K562 (cell line): ENCODE results near the gene DMGDH. TPM values are rescaled to one million over a fixed set of nuclear protein-coding genes. Genes with fewer than 3 reads are reported as not detected.

Experiments used
- ATAC-seq: fragments of 200-7000 bp; cut with Tn5 transposase; 3 replicates; pipeline ENCODE4 v1.9.1; 2020; ENCODE audit warnings: moderate library complexity
- BruUV-seq: library from RNA; stranded (reverse); fragments of 400-500 nt; replicated peaks from 2 replicates; lab custom pipeline; 2021; lab: Mats Ljungman, UMichigan
- CTCF ChIA-PET: fragments of 300-600 bp; formaldehyde crosslinking; extraction: SDS; loops from one replicate; lab custom pipeline; 2021; ENCODE audit warnings: low intra/inter-chr PET ratio; lab: Yijun Ruan, JAX
- POLR2A ChIA-PET: fragments of 300-600, 350-650 bp; sonication (Branson Sonifier 250); formaldehyde crosslinking; extraction: SDS; loops from one replicate; lab custom pipeline; 2021; ENCODE audit warnings: antibody characterized with exemption, inconsistent platforms; lab: Yijun Ruan, JAX
- DNase-seq, 4 experiments: peaks; one replicate each; pipeline versions ENCODE4 v3.0.0 to v3.0.0-alpha.2; 2011 to 2018; ENCODE audit warnings: low spot score in 3 of 4, mixed read lengths in 3 of 4; ENCODE audit errors: extremely low read depth in 1 of 4
- FAIRE-seq: peaks from 2 replicates; lab custom pipeline; 2011; peaks lifted over from hg19 to GRCh38; lab: Jason Lieb, UNC
- H2AFZ ChIP-seq: 2 replicates; pipeline ENCODE4 v1.6.0; 2011; ENCODE audit warnings: low read depth, low read length, control low read depth, inconsistent platforms
- H3K27ac ChIP-seq: fragments of 200-600 bp; 3 replicates; pipeline ENCODE4 v1.8.0; 2011; ENCODE audit warnings: low read depth, mild to moderate bottlenecking, control low read depth, inconsistent platforms, low read length, moderate library complexity, mixed read lengths; ENCODE audit errors: extremely low read depth
- H3K27me3 ChIP-seq, 2 experiments: fragments of 300-600 bp in 1 of 2; 2 replicates in 1 of 2; 3 replicates in 1 of 2; pipeline versions ENCODE4 v1.6.0 to v1.8.0; 2011; ENCODE audit warnings: inconsistent platforms in 2 of 2, low read length in 2 of 2, mild to moderate bottlenecking in 1 of 2, mixed read lengths in 1 of 2, moderate library complexity in 1 of 2; ENCODE audit not compliant: control insufficient read depth in 2 of 2, insufficient read depth in 2 of 2
- H3K36me3 ChIP-seq: fragments of 300-600 bp; 3 replicates; pipeline ENCODE4 v1.8.0; 2011; ENCODE audit warnings: mild to moderate bottlenecking, low read length, inconsistent platforms; ENCODE audit not compliant: control insufficient read depth, insufficient read depth
- H3K4me1 ChIP-seq, 2 experiments: fragments of 200-600 bp in 1 of 2; replicated peaks in 1 of 2; 2 replicates in 1 of 2; 3 replicates in 1 of 2; pipeline versions ENCODE4 v1.5.1 to v1.8.0; 2011; ENCODE audit warnings: inconsistent platforms in 2 of 2, low read length in 2 of 2, mild to moderate bottlenecking in 1 of 2, mixed read lengths in 1 of 2, moderate library complexity in 1 of 2; ENCODE audit not compliant: control insufficient read depth in 2 of 2, insufficient read depth in 2 of 2
- H3K4me2 ChIP-seq: 2 replicates; pipeline ENCODE4 v1.6.1; 2011; ENCODE audit warnings: low read length, control low read depth, inconsistent platforms, mixed read lengths; ENCODE audit not compliant: insufficient read depth
- H3K4me3 ChIP-seq: fragments of 200-600 bp; sonication (generic), shearing (Covaris generic); 2 replicates; pipeline ENCODE4 v1.5.1; 2016; ENCODE audit warnings: control low read depth, inconsistent platforms
- H3K79me2 ChIP-seq: fragments of 200-600 bp; 3 replicates; pipeline ENCODE4 v1.8.0; 2011; ENCODE audit warnings: low read length, inconsistent platforms; ENCODE audit not compliant: control insufficient read depth, insufficient read depth
- H3K9ac ChIP-seq, 2 experiments: 2 replicates each; pipeline versions ENCODE4 v1.6.0 to v1.6.1; 2011; ENCODE audit warnings: low read depth in 2 of 2, low read length in 2 of 2, control low read depth in 1 of 2, inconsistent platforms in 1 of 2, mild to moderate bottlenecking in 1 of 2, mixed read lengths in 1 of 2; ENCODE audit not compliant: insufficient read depth in 1 of 2
- H3K9me1 ChIP-seq: one replicate; pipeline ENCODE4 v1.6.0; 2011; ENCODE audit warnings: inconsistent platforms, mild to moderate bottlenecking, low read length, moderate library complexity; ENCODE audit not compliant: control insufficient read depth, insufficient read depth
- H3K9me3 ChIP-seq: replicated peaks from 2 replicates; pipeline ENCODE4 v1.5.1; 2011; ENCODE audit warnings: low read depth, low read length, inconsistent platforms; ENCODE audit not compliant: control insufficient read depth, insufficient read depth
- H4K20me1 ChIP-seq: replicated peaks from 2 replicates; pipeline ENCODE4 v1.6.1; 2011; ENCODE audit warnings: low read length, inconsistent platforms, mixed read lengths; ENCODE audit not compliant: control insufficient read depth, insufficient read depth
- EGR1 ChIP-seq: fragments of 450-650 bp; conservative IDR thresholded peaks from 2 replicates; pipeline ENCODE4 v1.6.1; 2017; ENCODE audit warnings: mild to moderate bottlenecking
- FOXO4 ChIP-seq: fragments of 450-650 bp; formaldehyde crosslinking; IDR thresholded peaks from 2 replicates; pipeline ENCODE4 v1.4.0; 2020; ENCODE audit warnings: mild to moderate bottlenecking, moderate library complexity
- JUND ChIP-seq, 2 experiments: IDR thresholded peaks; 2 replicates in 1 of 2; 3 replicates in 1 of 2; pipeline ENCODE4 v1.6.1; 2011; ENCODE audit warnings: borderline replicate concordance in 2 of 2, low read depth in 2 of 2, low read length in 2 of 2, improper control_type of control experiment in 1 of 2, missing biosample characterization in 1 of 2, missing genetic modification characterization in 1 of 2, missing genetic modification reagents in 1 of 2
- MCM7 ChIP-seq, 2 experiments: fragments of 450-650 bp; IDR thresholded peaks; 2 replicates each; pipeline ENCODE4 v1.6.1; 2016 to 2018
- NR2C1 ChIP-seq, 2 experiments: fragments of 450-650 bp; IDR thresholded peaks; 2 replicates each; pipeline ENCODE4 v1.6.1; 2017; ENCODE audit warnings: mild to moderate bottlenecking in 2 of 2, antibody characterized with exemption in 1 of 2, inconsistent platforms in 1 of 2, missing compliant biosample characterization in 1 of 2, missing genetic modification characterization in 1 of 2
- NR2F6 ChIP-seq: fragments of 450-650 bp; formaldehyde crosslinking; IDR thresholded peaks from 2 replicates; pipeline ENCODE4 v1.4.0; 2020; ENCODE audit warnings: mild to moderate bottlenecking
- NR4A1 ChIP-seq, 2 experiments: fragments of 250-450 bp in 1 of 2; fragments of 450-650 bp in 1 of 2; sonication (Bioruptor Pico) in 1 of 2; IDR thresholded peaks; 2 replicates each; pipeline versions ENCODE4 v1.4.0 to v1.6.1; 2016 to 2020; ENCODE audit warnings: mild to moderate bottlenecking in 2 of 2, missing compliant biosample characterization in 1 of 2, missing genetic modification characterization in 1 of 2, moderate library complexity in 1 of 2
- RAD51 ChIP-seq: fragments of 450-650 bp; IDR thresholded peaks from 2 replicates; pipeline ENCODE4 v1.7.1; 2016; ENCODE audit warnings: low read depth, mild to moderate bottlenecking, borderline replicate concordance
- ZNF175 ChIP-seq: fragments of 200-800 bp; sonication (Bioruptor generic); IDR thresholded peaks from 2 replicates; pipeline ENCODE4 v1.6.1; 2016; ENCODE audit warnings: low read depth, mild to moderate bottlenecking, missing genetic modification characterization, missing compliant biosample characterization
- ZNF184 ChIP-seq: sonication (generic); formaldehyde crosslinking; IDR thresholded peaks from 2 replicates; pipeline ENCODE4 v1.5.0; 2020; ENCODE audit warnings: missing genetic modification reagents
- ZNF347 ChIP-seq: fragments of 450-650 bp; formaldehyde crosslinking; IDR thresholded peaks from 2 replicates; pipeline ENCODE4 v1.4.0; 2020; ENCODE audit warnings: low read depth, mild to moderate bottlenecking, moderate library complexity
- ZNF717 ChIP-seq: fragments of 250-450 bp; sonication (Bioruptor Pico); IDR thresholded peaks from 2 replicates; pipeline ENCODE4 v1.5.0; 2021
- WGBS: fragments of 100-300 bp; shearing (Covaris generic); methylation state at CpG from one replicate; pipeline ENCODE4 v1.1.6; 2016; ENCODE audit warnings: low coverage, mixed read lengths; ENCODE audit not compliant: insufficient coverage; ENCODE audit errors: missing lambda C conversion rate; 5-methylcytosine and 5-hydroxymethylcytosine counted together
- in situ Hi-C: fragments of 300-500 bp; cut with MboI; formaldehyde crosslinking; loops from 4 replicates; pipeline ENCODE4 v1.15.0; 2018; ENCODE audit warnings: inconsistent platforms, mixed read lengths
- intact Hi-C: fragments of 100-400 bp; cut with micrococcal nuclease; formaldehyde crosslinking; loops from 2 replicates; pipeline ENCODE4 v1.14.2; 2022
- polyA plus RNA-seq, 8 experiments: library from polyadenylated mRNA; depleted of rRNA in 4 of 8; stranded (reverse) in 5 of 8; unstranded in 3 of 8; fragments of >200 nt; fragmentation: Nextera tagmentation in 2 of 8; fragmentation: Illumina TruSeq in 1 of 8; extraction: Ambion mirVana in 2 of 8; extraction: Trizol in 1 of 8; gene quantifications; 2 replicates each; pipeline versions ENCODE4 v1.2.1 to v1.2.3, GENCODE V29; 2011 to 2014; ENCODE audit warnings: inconsistent platforms in 1 of 8, missing spikeins in 1 of 8
- total RNA-seq, 7 experiments: library from RNA; depleted of rRNA in 6 of 7; stranded (reverse); fragments of >200 nt in 6 of 7; fragmentation: Illumina TruSeq in 2 of 7; extraction: Trizol in 2 of 7; gene quantifications; 2 replicates each; pipeline versions ENCODE4 v1.2.1 to v1.2.3, GENCODE V29; 2011 to 2021; ENCODE audit warnings: low replicate concordance in 1 of 7
- TF ChIP-seq, protein P1 (sequence below): sonication (generic); formaldehyde crosslinking; IDR thresholded peaks from 2 replicates; pipeline ENCODE4 v1.9.0; 2022; ENCODE audit warnings: mild to moderate bottlenecking, missing genetic modification reagents
- TF ChIP-seq, protein P2 (sequence below): fragments of 200-400 bp; formaldehyde crosslinking; IDR thresholded peaks from 2 replicates; pipeline ENCODE4 v1.6.1; 2017; ENCODE audit warnings: mild to moderate bottlenecking, low read depth, low read length, moderate library complexity

DMGDH gene
- total and polyA plus RNA-seq, 9 of the 15 experiments (the other 6 are each of a cell fraction or from before 2014, with no cell fraction given) = 0.13 to 0.58 TPM; not detected in 7

GRCh38 chr5:78956901-78957300, 112.6 kb downstream of the DMGDH start (continued):
- TF ChIP-seq, protein P1, sequence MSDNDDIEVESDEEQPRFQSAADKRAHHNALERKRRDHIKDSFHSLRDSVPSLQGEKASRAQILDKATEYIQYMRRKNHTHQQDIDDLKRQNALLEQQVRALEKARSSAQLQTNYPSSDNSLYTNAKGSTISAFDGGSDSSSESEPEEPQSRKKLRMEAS (CRISPR knock-in tag) = no peak
- no peak for TF ChIP-seq ZNF175
- TF ChIP-seq MCM7 (IDR thresholded peaks at IDR 0.05) = no peak
- no peak for TF ChIP-seq NR2C1 (IDR thresholded peaks at IDR 0.05)
- no peak for TF ChIP-seq NR2C1 (tag; IDR thresholded peaks at IDR 0.05)
- no peak for TF ChIP-seq NR4A1 (CRISPR knock-in tag; IDR thresholded peaks at IDR 0.05)
- no peak for TF ChIP-seq NR4A1 (tag; IDR thresholded peaks at IDR 0.05)

GRCh38 chr5:78953092-78953800, 116.2 kb downstream of the DMGDH start:
- POLR2A ChIA-PET = no interaction called here
- no peaks in the 10 kb centered on the region for H3K9me3 ChIP-seq
- no peaks in the 10 kb centered on the region for H3K27me3 ChIP-seq
- in situ Hi-C loops (no loop called here), intact Hi-C loops (no loop called here)
- WGBS = 4% methylated on average over 4 of the region's 4 CpGs
- no peak overlapping the region for H3K4me2 ChIP-seq
- ATAC-seq = no peak
- no peaks in the 10 kb centered on the region for H3K4me1 ChIP-seq
- no peak overlapping the region for H2AFZ ChIP-seq
- H3K79me2 ChIP-seq = no peaks in the 10 kb centered on the region
- no peak for DNase-seq
- no peaks in the 10 kb centered on the region for H3K9me1 ChIP-seq
- H4K20me1 ChIP-seq = no peaks in the 10 kb centered on the region
- H3K36me3 ChIP-seq = no peaks in the 10 kb centered on the region
- no peak overlapping the region for H3K4me3 ChIP-seq
- H3K9ac ChIP-seq = no peak overlapping the region
- no peak for FAIRE-seq
- H3K27ac ChIP-seq = no peak overlapping the region
- BruUV-seq = no TSS peak
- CTCF ChIA-PET = no interaction called here
- TF ChIP-seq FOXO4 = no peak
- no peak for TF ChIP-seq ZNF717 (CRISPR knock-in tag)
- TF ChIP-seq ZNF184 (CRISPR knock-in tag) = no peak
- TF ChIP-seq, protein P2, sequence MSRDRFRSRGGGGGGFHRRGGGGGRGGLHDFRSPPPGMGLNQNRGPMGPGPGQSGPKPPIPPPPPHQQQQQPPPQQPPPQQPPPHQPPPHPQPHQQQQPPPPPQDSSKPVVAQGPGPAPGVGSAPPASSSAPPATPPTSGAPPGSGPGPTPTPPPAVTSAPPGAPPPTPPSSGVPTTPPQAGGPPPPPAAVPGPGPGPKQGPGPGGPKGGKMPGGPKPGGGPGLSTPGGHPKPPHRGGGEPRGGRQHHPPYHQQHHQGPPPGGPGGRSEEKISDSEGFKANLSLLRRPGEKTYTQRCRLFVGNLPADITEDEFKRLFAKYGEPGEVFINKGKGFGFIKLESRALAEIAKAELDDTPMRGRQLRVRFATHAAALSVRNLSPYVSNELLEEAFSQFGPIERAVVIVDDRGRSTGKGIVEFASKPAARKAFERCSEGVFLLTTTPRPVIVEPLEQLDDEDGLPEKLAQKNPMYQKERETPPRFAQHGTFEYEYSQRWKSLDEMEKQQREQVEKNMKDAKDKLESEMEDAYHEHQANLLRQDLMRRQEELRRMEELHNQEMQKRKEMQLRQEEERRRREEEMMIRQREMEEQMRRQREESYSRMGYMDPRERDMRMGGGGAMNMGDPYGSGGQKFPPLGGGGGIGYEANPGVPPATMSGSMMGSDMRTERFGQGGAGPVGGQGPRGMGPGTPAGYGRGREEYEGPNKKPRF = no peak
- no peak for TF ChIP-seq NR2F6 (CRISPR knock-in tag)
- no peak for TF ChIP-seq RAD51
- no peak for TF ChIP-seq ZNF347 (CRISPR knock-in tag)
- TF ChIP-seq EGR1 = no peak
- no peak for TF ChIP-seq JUND (IDR thresholded peaks at IDR 0.05; ENCODE audit: borderline replicate concordance, low read depth, low read length)
- no peak for TF ChIP-seq JUND (tag; IDR thresholded peaks at IDR 0.05; ENCODE audit: borderline replicate concordance, low read depth, low read length)
